Smooth muscle cell (in vitro differentiated cells): ENCODE data around the gene ADI1. TPM values are rescaled to one million over a fixed set of nuclear protein-coding genes. Genes with fewer than 3 reads are reported as not detected.
A peak's percentile ranks its signal among the peaks of the same experiment; 100 is the strongest.

Experiments
- DNase-seq: peaks from one replicate; lab custom pipeline; 2025; ENCODE audit not compliant: unreplicated experiment; lab: John Stamatoyannopoulos, UW
- H2AFZ ChIP-seq: fragments of 200-600 bp; sonication (generic); 2 replicates; pipeline ENCODE4 v1.6.0; 2016; ENCODE audit warnings: antibody characterized with exemption, low read depth, mild to moderate bottlenecking
- H3F3A ChIP-seq: fragments of 200-600 bp; sonication (generic); 2 replicates; pipeline ENCODE4 v1.6.0; 2017; ENCODE audit warnings: antibody characterized with exemption, low read depth
- H3K27ac ChIP-seq: fragments of 200-600 bp; sonication (generic); 2 replicates; pipeline ENCODE4 v1.5.1; 2016; ENCODE audit warnings: low read depth, mild to moderate bottlenecking
- H3K27me3 ChIP-seq: fragments of 200-600 bp; sonication (generic); 2 replicates; pipeline ENCODE4 v1.6.1; 2016; ENCODE audit warnings: low read depth, mild to moderate bottlenecking
- H3K36me3 ChIP-seq: fragments of 200-600 bp; sonication (generic); 2 replicates; pipeline ENCODE4 v1.5.1; 2016; ENCODE audit warnings: low read depth
- H3K4me1 ChIP-seq: fragments of 200-600 bp; sonication (generic); 2 replicates; pipeline ENCODE4 v1.5.1; 2016; ENCODE audit warnings: low read depth
- H3K4me2 ChIP-seq: fragments of 200-600 bp; sonication (generic); 2 replicates; pipeline ENCODE4 v1.6.0; 2016; ENCODE audit warnings: mild to moderate bottlenecking
- H3K4me3 ChIP-seq: fragments of 200-600 bp; sonication (generic); 2 replicates; pipeline ENCODE4 v1.5.1; 2016; ENCODE audit warnings: mild to moderate bottlenecking
- H3K79me2 ChIP-seq: fragments of 200-600 bp; sonication (generic); 2 replicates; pipeline ENCODE4 v1.6.0; 2016; ENCODE audit warnings: low read depth, mild to moderate bottlenecking
- H3K9ac ChIP-seq: fragments of 200-600 bp; sonication (generic); 2 replicates; pipeline ENCODE4 v1.6.0; 2016; ENCODE audit warnings: low read depth
- H3K9me3 ChIP-seq: fragments of 200-600 bp; sonication (generic); replicated peaks from 2 replicates; pipeline ENCODE4 v1.5.1; 2016; ENCODE audit warnings: low read depth
- H4K20me1 ChIP-seq: fragments of 200-600 bp; sonication (generic); 2 replicates; pipeline ENCODE4 v1.6.0; 2016; ENCODE audit warnings: low read depth
- WGBS: methylation state at CpG from one replicate; pipeline ENCODE4 v1.1.7; 2016; ENCODE audit warnings: low lambda C conversion rate; 5-methylcytosine and 5-hydroxymethylcytosine counted together
- polyA plus RNA-seq: library from polyadenylated mRNA; unstranded; fragments of >200 nt; fragmentation: Nextera tagmentation; extraction: Ambion mirVana; gene quantifications from 2 replicates; pipeline ENCODE4 v1.2.1, GENCODE V29; 2016
- total RNA-seq: library from RNA; depleted of rRNA; stranded (reverse); fragments of >200 nt; gene quantifications from 2 replicates; pipeline ENCODE4 v1.2.3, GENCODE V29; 2014
- TF ChIP-seq, protein P1 (sequence below): fragments of 200-600 bp; sonication (generic); IDR thresholded peaks from 2 replicates; pipeline ENCODE4 v1.5.1; 2017; ENCODE audit warnings: borderline replicate concordance, mild to moderate bottlenecking, antibody characterized with exemption; ENCODE audit not compliant: insufficient read depth, poor library complexity, severe bottlenecking

ADI1 gene
- total and polyA plus RNA-seq, 2 experiments from 2014 or later = 19.0 to 30.9 TPM

DNA sequence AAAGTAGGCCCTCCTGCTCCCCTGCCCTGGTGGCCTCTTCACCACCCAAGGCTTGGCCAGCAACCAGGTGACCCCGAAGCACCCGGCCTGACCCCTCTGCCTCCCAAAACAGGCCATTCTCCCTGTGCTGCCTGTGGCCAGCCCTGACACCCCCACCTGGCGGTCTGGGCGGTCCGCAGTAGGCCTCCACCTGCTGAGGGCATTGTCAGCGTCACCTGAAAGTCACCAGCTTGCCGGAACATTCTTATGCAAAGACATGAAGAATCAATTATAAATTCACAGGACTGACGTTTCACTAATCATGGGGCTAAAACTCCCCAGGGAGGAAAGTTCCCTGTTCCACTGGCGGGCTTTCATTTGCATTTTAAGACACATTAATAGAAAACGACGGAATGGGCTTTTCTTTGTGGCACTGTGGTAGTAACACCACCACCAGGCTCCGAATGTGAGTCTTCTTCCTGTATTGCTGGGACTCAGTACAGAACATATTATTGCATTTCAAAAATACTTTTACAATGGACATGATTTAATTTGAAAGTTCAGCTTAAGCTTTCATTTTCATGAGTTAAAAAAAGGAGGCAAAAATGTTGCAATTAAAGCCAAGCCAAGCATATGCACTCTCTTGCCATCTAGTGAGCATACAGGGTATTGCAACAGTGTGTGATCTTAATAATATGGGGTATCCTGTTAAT is 57.4 kb downstream of the ADI1 start:
- TF ChIP-seq, protein P1, sequence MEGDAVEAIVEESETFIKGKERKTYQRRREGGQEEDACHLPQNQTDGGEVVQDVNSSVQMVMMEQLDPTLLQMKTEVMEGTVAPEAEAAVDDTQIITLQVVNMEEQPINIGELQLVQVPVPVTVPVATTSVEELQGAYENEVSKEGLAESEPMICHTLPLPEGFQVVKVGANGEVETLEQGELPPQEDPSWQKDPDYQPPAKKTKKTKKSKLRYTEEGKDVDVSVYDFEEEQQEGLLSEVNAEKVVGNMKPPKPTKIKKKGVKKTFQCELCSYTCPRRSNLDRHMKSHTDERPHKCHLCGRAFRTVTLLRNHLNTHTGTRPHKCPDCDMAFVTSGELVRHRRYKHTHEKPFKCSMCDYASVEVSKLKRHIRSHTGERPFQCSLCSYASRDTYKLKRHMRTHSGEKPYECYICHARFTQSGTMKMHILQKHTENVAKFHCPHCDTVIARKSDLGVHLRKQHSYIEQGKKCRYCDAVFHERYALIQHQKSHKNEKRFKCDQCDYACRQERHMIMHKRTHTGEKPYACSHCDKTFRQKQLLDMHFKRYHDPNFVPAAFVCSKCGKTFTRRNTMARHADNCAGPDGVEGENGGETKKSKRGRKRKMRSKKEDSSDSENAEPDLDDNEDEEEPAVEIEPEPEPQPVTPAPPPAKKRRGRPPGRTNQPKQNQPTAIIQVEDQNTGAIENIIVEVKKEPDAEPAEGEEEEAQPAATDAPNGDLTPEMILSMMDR = peak; percentile 82
- Histone ChIP-seq H3K36me3 (no peaks in the 10 kb centered on the region), H3K4me3 (no peak overlapping the region), H3K4me1 (no peaks in the 10 kb centered on the region), H3K9ac (no peak overlapping the region), H4K20me1 (peaks cover 5% of the 10 kb centered on the region), H3K79me2 (no peaks in the 10 kb centered on the region), H3K27me3 (no peaks in the 10 kb centered on the region), H3K4me2 (no peak overlapping the region), H3K27ac (no peak overlapping the region), H3F3A (no peaks in the 10 kb centered on the region), H3K9me3 (no peaks in the 10 kb centered on the region), H2AFZ (no peak overlapping the region)
- DNase-seq = no peak
- WGBS = 81% methylated on average over 12 of the region's 12 CpGs

GRCh38 chr2:3460831-3461800 is 58.2 kb downstream of the ADI1 start:
- no peaks in the 10 kb centered on the region for H3K36me3 ChIP-seq
- TF ChIP-seq, protein P1 = no peak
- DNase-seq = no peak
- no peaks in the 10 kb centered on the region for H3K9me3 ChIP-seq
- no peak overlapping the region for H2AFZ ChIP-seq
- H4K20me1 ChIP-seq = peaks cover 5% of the 10 kb centered on the region
- no peak overlapping the region for H3K4me3 ChIP-seq
- H3K27me3 ChIP-seq = no peaks in the 10 kb centered on the region
- no peak overlapping the region for H3K27ac ChIP-seq
- 94% methylated on average over 37 of the region's 38 CpGs for whole genome bisulfite sequencing
- no peak overlapping the region for H3K9ac ChIP-seq
- H3F3A ChIP-seq = no peaks in the 10 kb centered on the region
- no peaks in the 10 kb centered on the region for H3K79me2 ChIP-seq
- no peak overlapping the region for H3K4me2 ChIP-seq
- H3K4me1 ChIP-seq = no peaks in the 10 kb centered on the region

- TF ChIP-seq, protein P1 = no peak
Measured at GRCh38 chr2:3460156-3460555, 59.2 kb downstream of the ADI1 start.

More at GRCh38 chr2:3460156-3460555, 59.2 kb downstream of the ADI1 start:
- 93% methylated on average over 11 of the region's 11 CpGs for WGBS
- Histone ChIP-seq H3K4me1 (no peaks in the 10 kb centered on the region), H3K79me2 (no peaks in the 10 kb centered on the region), H3K27ac (no peak overlapping the region), H3K9me3 (no peaks in the 10 kb centered on the region), H3K4me2 (no peak overlapping the region), H2AFZ (no peak overlapping the region), H3F3A (no peaks in the 10 kb centered on the region), H3K4me3 (no peak overlapping the region), H3K9ac (no peak overlapping the region), H4K20me1 (no peaks in the 10 kb centered on the region), H3K27me3 (no peaks in the 10 kb centered on the region), H3K36me3 (no peaks in the 10 kb centered on the region)
- no peak for DNase-seq
